GM10248 (cell line): ENCODE results near the gene NOL4L.
"Not testable (repeated sequence)": the region's sequence is repeated elsewhere in the genome, so short reads cannot be mapped to it uniquely, and the experiment has no call there.

ENCODE experiments used
- CTCF ChIA-PET: fragments of 300-600 bp; sonication (Branson Sonifier 250); formaldehyde crosslinking; extraction: SDS; loops from one replicate; lab custom pipeline; 2021; ENCODE audit warnings: antibody characterized with exemption; lab: Yijun Ruan, JAX
- POLR2A ChIA-PET: fragments of 350-650 bp; sonication (Branson Sonifier 250); formaldehyde crosslinking; extraction: SDS; loops from one replicate; lab custom pipeline; 2020; ENCODE audit warnings: antibody characterized with exemption; lab: Yijun Ruan, JAX
- DNase-seq: peaks from one replicate; pipeline ENCODE4 v3.0.0; 2012; ENCODE audit errors: extremely low spot score
- CTCF ChIP-seq: IDR thresholded peaks from 2 replicates; pipeline ENCODE4 v1.5.1; 2012; ENCODE audit warnings: mild to moderate bottlenecking, low read depth; ENCODE audit errors: extremely low read depth, missing control alignments, control extremely low read depth

Gene NOL4L

GRCh38 chr20:32598606-32599005 is 13.5 kb upstream of the NOL4L start:
- ChIA-PET CTCF (interaction anchor here (0.9 to 1.6 kb wide), 5 partner anchors 10 to 31 kb away, joined by 3 to 5 read pairs (median 4); no protein-coding TSS in a partner anchor), POLR2A (no interaction called here)
- TF ChIP-seq CTCF, result no peak
- DNase-seq, result no peak

DNA sequence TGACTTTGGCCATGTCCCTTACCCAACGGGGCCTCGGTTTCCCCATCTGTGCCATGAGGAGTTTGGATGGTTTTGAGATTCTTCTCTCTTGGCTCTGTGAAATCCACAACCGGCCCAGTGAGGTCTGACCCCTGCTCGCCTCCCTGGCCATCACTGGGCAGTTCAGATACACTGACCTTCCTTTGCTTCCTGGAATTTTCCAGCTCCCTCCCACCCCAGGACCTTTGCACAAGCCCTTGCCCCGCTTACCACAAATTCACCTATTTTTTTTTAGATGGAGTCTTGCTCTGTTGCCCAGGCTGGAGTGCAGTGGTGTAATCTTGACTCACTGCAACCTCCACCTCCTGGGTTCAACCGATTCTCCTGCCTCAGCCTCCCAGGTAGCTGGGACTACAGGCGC is 12.6 kb upstream of the NOL4L start:
- ChIA-PET CTCF (interaction anchor here (0.9 to 1.6 kb wide), 2 partner anchors 11 to 14 kb away, joined by 3 to 5 read pairs; no protein-coding TSS in a partner anchor), POLR2A (no interaction called here)
- no peak for TF ChIP-seq CTCF
- no peak for DNase-seq

DNA sequence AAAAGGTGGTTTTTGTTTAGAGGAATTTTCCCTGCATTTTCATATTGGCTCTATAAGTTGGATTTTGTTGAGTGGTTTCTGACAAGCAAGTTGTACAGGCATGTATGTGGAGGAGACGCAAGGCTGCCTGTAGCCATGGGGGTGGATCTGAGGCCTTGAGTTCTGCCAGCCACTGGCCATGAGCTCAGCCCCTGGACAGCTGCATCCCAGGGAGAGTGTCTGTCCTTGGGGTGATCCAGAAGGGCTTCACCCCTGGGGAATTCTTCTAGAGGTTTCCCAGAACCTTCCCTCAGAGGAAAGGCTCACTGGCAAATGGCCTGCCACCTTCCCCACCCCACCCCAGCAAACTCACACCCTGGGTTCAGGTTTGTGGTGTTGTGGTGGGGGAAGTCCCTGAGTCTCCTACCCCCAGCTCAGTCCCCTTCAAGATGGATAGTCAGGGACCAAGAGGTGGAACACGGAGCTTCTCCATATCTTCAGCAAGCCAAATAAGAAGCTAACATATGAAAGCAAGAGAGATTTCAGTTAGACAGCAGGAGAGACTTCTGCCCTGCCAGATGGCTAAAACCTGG is 11.6 kb upstream of the NOL4L start:
- ChIA-PET CTCF (interaction anchor here (0.8 to 2.2 kb wide), 3 partner anchors 10 to 74 kb away, joined by 3 to 8 read pairs (median 3); no protein-coding TSS in a partner anchor), POLR2A (no interaction called here)
- no peak for TF ChIP-seq CTCF
- DNase-seq, result no peak

GRCh38 chr20:32595143-32595542 is 10.0 kb upstream of the NOL4L start:
- ChIA-PET CTCF (interaction anchor here (1.0 to 2.2 kb wide), 2 partner anchors 9 to 50 kb away, joined by 3 to 8 read pairs; no protein-coding TSS in a partner anchor), POLR2A (no interaction called here)
- no peak for DNase-seq
- no peak for TF ChIP-seq CTCF

- DNase-seq, CTCF ChIA-PET, POLR2A ChIA-PET: not testable (repeated sequence)
Measured at GRCh38 chr20:32594669-32595068, 9.5 kb upstream of the NOL4L start.

GRCh38 chr20:32594204-32594603 is 9.1 kb upstream of the NOL4L start:
- ChIA-PET POLR2A (no interaction called here), CTCF (no interaction called here)
- TF ChIP-seq CTCF, result no peak
- no peak for DNase-seq

DNA sequence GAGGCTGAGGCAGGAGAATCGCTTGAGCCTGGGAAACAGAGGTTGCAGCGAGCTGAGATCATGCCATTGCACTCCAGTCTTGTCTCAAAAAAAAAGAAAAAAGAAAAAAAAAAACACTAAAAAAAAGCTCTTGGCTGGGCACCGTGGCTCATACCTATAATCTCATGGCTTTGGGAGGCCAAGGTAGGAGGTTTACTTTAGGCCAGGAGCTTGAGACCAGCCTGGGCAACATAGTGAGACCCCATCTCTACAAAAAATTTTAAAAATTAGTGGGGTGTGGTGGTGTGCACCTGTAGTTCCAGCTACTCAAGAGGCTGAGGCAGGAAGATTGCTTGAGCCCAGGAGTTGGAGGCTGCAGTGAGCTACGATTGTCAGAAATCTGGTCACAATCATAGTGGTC is 7.5 kb upstream of the NOL4L start:
- DNase-seq, CTCF ChIA-PET, POLR2A ChIA-PET: not testable (repeated sequence)
